Activated gamma-delta T cell treated with anti-CD3 and anti-CD28 coated beads, Interleukin-2, amount 50 U/mL, for 16 hours (primary cell): Measurements from ENCODE around the gene COL21A1.

Experiments
- DNase-seq: peaks from one replicate; pipeline ENCODE4 v3.0.0-alpha.2; 2020; ENCODE audit warnings: low read depth

COL21A1 gene

DNA sequence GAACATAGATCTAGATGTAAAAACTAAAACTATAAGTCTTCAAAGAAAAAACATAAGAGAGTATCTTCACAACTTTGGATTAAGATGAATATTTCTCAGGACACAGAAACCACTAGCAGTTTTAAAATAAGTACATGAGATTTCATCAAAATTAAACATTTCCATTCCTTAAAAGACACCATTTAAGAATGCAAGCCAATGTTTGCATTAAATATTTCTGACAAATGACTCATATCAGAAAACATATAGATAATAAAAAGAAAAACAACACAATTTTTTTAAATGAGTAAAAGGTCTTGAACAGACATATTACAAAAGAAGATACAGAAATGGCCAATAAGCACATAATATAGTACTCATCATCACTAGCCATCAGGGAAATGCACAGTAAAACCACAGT is 59.7 kb downstream of the COL21A1 start:
- DNase-seq = no peak

DNA sequence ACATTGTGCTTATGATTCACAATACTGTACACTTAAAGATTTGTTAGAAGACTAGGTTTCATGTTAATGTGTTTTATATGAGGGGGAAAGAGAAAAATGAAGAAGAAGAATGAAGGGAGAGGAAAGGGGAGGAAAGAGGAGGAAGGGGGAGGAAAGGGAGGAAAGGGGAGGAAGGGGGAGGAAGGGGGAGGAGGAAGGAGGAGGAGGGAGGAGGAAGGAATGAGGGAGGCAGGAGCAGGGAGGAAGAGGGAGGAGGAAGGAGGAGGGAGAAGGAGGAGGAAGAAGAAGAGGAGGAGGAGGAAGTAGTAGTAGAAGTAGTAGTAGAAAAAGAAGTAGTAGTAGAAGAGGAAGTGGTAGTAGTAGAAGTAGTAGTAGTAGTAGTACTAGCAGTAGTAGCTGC is 70.6 kb downstream of the COL21A1 start:
- no peak for DNase-seq

GRCh38 chr6:56173228-56173627 is 74.2 kb downstream of the COL21A1 start:
- DNase-seq = no peak

- no peak for DNase-seq
These were observed 75.2 kb downstream of the COL21A1 start for GRCh38 chr6:56172144-56172543.

DNA sequence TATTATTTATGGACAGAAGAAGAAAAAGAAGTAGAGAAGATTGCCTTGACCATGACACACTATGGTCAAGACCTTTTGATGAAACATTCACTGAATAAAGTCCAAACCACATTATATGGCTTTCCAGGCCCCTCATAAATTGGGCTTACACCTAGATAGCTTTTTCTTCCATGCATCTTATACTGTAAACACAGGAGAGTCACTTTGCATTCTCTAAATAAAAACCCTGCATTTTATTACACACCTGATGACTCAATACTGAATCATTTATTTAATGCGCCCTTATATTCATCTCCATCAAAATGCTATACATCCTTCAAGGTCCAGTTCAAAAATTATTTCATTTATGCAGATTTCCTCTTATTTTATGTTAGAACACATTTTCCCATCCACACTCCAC is 78.0 kb downstream of the COL21A1 start:
- DNase-seq = no peak

DNA sequence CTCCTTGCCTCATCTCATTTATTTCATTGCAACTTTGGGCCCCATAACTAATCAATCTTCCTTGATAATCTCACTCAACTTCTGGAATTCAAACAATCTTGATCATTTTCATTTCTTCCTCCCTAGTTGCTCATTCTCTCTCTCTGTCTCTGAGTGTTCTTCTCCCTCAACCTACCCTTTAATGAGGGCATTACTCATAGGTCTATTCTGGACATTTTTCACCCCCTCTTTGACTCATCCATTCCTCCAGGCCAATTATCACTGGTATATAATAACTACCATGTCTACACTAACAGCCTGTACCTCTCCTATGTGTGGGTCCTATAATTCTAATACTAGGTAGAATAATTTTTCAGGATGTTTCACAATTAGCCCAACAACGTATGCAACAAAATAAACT is 78.8 kb downstream of the COL21A1 start:
- DNase-seq = no peak

DNA sequence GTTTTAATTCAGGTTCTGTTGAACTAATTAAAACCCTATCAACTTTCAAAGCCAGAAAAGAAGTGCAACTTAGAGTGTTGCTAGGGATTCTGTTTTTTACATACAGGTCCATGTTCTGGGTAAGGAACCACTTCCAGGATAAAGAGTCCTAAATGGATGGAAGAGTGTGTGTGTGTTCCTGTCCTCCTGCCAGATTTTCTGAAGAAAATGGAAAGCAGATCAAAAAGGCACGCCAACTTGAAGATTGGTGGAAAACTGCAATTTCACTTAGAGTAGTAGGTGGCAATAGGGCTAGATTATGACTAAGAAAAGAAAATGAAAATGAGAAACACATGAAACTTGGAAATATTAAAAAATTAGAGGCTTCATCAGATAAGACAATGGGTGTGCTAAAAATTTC is 85.3 kb downstream of the COL21A1 start:
- no peak for DNase-seq

- no peak for DNase-seq
These were observed 86.9 kb downstream of the COL21A1 start for GRCh38 chr6:56160489-56160888.

- no peak for DNase-seq
These were observed 88.8 kb downstream of the COL21A1 start for GRCh38 chr6:56158571-56158970.

DNA sequence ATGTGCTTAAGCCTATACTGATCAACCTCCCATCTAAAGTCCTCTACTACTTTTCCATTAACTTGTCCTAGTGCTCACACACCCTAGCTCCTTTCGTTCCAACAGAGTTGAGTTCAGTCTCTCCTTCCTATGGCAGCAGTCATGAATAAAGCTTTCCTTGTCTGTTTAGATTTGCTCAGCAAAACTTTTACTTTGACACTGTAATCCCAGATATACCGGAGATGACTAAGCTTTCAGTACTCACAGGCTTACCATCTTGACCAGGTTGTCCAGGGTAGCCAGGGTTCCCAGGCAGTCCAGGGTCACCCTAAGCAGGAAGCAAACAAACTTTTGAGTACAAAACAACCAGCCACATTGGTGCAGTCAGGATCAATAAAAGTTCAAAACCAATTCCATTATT is 90.7 kb downstream of the COL21A1 start:
- DNase-seq = no peak

GRCh38 chr6:56155634-56156141 is 91.7 kb downstream of the COL21A1 start:
- DNase-seq = no peak

DNA sequence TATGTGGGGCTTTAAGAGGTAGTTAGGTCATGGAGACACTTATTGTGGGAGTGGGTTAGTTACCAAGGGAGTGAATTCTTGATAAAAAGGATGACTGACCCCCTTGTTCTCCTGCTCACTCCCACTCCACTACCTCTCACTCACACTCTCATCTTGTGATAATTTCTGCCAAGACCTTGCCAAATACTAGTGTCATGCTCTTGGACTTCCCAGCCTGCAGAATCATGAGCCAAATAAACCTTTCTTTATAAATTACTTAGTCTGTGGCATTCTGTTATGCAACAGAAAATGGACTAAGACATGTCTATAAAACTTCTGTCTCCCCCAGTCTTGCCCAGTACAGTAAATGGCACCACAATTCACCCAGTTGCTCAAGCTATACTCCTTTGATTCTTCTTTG is 93.3 kb downstream of the COL21A1 start:
- no peak for DNase-seq

GRCh38 chr6:56152611-56153010 is 94.8 kb downstream of the COL21A1 start:
- DNase-seq = no peak

DNA sequence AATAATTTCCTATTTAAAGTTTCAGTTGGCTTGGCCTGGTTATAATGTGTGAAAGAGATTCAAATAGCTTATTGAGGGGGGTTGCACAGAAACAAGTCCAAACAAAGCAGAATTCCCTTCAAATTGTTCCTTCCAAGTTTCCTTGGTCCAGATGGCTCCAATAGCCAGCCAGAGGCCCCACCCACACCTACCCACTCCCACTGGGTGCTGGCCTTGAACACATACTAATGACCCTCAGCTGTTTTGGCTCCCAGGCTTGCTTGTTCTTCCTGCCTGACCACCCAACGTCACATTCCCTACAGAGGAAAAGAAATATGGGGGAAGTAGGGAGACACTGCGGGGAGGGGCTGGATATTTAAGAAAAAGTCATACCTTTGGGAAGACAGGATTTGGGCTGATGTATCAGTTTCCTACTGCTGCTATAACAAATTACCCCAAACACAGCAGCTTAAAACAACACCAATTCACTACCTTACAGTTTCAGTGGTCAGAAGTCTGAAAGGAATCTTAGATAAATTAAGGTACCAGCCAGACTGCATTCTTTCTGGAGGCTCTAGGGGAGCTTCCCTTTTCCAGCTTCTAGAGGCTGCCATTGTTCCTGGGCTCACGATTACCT is 95.7 kb downstream of the COL21A1 start:
- DNase-seq = no peak

- no peak for DNase-seq
These were observed 98.7 kb downstream of the COL21A1 start for GRCh38 chr6:56148488-56149186.

GRCh38 chr6:56147766-56148165 is 99.6 kb downstream of the COL21A1 start:
- no peak for DNase-seq

DNA sequence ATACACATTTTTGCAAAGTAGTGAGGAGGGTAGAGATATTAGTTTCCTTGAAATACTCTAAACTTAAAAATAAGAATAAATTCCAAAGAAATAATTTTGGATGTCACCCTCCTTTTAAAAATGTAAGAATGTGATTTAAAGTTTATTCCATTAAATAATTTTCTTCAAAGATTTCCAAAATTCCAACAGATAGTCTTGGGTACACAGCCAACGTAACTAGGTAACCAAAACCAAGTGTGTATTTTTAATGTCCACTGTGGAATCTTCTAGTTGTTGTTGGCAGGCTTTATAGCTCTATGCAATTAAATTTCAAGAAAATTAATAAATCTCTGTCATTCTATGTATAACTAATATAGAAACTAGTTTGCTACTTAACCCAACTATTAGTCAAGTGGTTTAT is 101.3 kb downstream of the COL21A1 start:
- DNase-seq = no peak

DNA sequence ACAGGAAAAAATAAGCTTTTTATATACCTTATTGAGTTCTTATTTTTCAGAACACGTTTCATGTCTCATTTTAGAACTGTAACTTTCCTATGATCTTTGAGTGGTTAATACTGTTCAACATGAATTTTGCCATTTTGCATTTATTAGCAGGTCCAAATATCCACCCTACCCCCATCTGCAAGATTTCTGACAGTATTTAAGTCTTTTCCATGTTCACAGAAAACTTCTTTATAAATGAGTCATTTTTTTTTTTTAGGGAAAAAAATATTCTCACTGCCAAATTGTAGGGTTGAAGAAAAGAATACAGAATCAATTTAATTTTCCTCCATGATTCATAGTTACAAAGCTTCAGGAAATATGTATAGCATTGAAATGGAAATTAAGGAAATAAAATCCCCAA is 101.8 kb downstream of the COL21A1 start:
- no peak for DNase-seq

- DNase-seq = no peak
These were observed 102.6 kb downstream of the COL21A1 start for GRCh38 chr6:56144538-56145324.

DNA sequence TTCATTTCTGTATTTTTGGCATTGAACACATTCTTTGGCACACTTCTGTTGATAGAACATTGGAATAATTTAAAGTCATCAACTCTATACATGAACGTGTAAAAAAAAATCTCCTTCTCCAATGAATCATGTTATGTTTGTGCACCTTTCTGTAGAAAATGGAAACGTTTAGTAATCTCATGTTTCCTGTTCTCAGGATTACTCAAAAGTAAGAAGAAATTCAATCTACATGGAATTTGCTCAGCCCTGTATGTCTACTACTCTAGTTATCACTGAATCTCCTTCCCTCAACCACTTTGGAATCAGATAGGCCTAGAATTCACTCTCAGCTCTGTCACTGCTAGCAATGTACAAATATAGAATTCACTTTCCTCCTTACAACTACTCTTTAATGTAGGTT is 103.6 kb downstream of the COL21A1 start:
- no peak for DNase-seq

GRCh38 chr6:56140090-56140489 is 107.3 kb downstream of the COL21A1 start:
- no peak for DNase-seq

DNA sequence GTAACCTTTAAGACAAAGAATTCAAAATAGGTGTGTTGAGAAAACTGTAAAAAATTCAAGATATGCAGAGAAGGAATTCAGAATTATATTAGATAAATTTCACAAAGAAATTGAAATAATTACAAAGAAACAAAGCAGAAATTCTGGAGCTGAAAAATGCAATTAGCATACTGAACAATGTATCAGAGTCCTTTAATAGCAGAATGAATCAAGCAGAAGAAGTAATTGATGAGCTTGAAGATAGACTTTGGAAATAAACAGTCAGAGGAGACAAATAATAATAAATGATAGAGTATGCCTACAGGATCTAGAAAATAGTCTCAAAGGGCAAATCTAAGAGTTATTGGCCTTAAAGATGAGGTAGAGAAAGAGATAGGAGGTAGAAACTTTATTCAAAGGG is 131.7 kb downstream of the COL21A1 start:
- DNase-seq = no peak

GRCh38 chr6:56109149-56109548 is 138.2 kb downstream of the COL21A1 start:
- DNase-seq = no peak
